HepG2 (cell line): ENCODE results near the gene CXCR4. TPM values are rescaled to one million over a fixed set of nuclear protein-coding genes. Genes with fewer than 3 reads are reported as not detected.

Experiments
- ATAC-seq: fragments of 200-7000 bp; cut with Tn5 transposase; 3 replicates; pipeline ENCODE4 v1.9.1; 2020; ENCODE audit warnings: mild to moderate bottlenecking, moderate library complexity
- BruUV-seq: library from RNA; stranded (reverse); fragments of 400-500 nt; replicated peaks from 2 replicates; lab custom pipeline; 2021; lab: Mats Ljungman, UMichigan
- CTCF ChIA-PET: fragments of 300-600 bp; formaldehyde crosslinking; extraction: SDS; loops from one replicate; lab custom pipeline; 2021; ENCODE audit warnings: low total read pairs, inconsistent platforms, low intra/inter-chr PET ratio; lab: Yijun Ruan, JAX
- POLR2A ChIA-PET: fragments of 350-600 bp; sonication (Branson Sonifier 250); formaldehyde crosslinking; loops from one replicate; lab custom pipeline; 2020; ENCODE audit warnings: antibody characterized with exemption, inconsistent platforms; lab: Yijun Ruan, JAX
- DNase-seq: peaks from one replicate; pipeline ENCODE4 v3.0.0-alpha.2; 2015; ENCODE audit warnings: low spot score
- FAIRE-seq: peaks from 3 replicates; lab custom pipeline; 2011; peaks lifted over from hg19 to GRCh38; lab: Jason Lieb, UNC
- H2AFZ ChIP-seq: one replicate; pipeline ENCODE4 v1.6.1; 2011; ENCODE audit warnings: low read length, inconsistent platforms
- H3K27ac ChIP-seq: fragments of 300-600 bp; 3 replicates; pipeline ENCODE4 v1.8.0; 2011; ENCODE audit warnings: mixed run types, mild to moderate bottlenecking, mixed read lengths, low read length, inconsistent platforms; ENCODE audit not compliant: insufficient read depth; ENCODE audit errors: extremely low read length
- H3K27me3 ChIP-seq, 2 experiments: fragments of 200-600 bp in 1 of 2; 2 replicates in 1 of 2; 3 replicates in 1 of 2; pipeline versions ENCODE4 v1.6.0 to v1.8.0; 2011; ENCODE audit warnings: low read length in 2 of 2, mild to moderate bottlenecking in 2 of 2, moderate library complexity in 2 of 2, inconsistent platforms in 1 of 2; ENCODE audit not compliant: insufficient read depth in 2 of 2, control insufficient read depth in 1 of 2
- H3K36me3 ChIP-seq, 2 experiments: fragments of 200-600 bp in 1 of 2; replicated peaks in 1 of 2; 2 replicates in 1 of 2; 3 replicates in 1 of 2; pipeline versions ENCODE4 v1.5.1 to v1.8.0; 2011; ENCODE audit warnings: low read length in 2 of 2, inconsistent platforms in 1 of 2; ENCODE audit not compliant: insufficient read depth in 2 of 2, control insufficient read depth in 1 of 2
- H3K4me1 ChIP-seq: 2 replicates; pipeline ENCODE4 v1.5.1; 2012; ENCODE audit warnings: low read length, inconsistent platforms; ENCODE audit not compliant: insufficient read depth
- H3K4me2 ChIP-seq: 2 replicates; pipeline ENCODE4 v1.6.0; 2011; ENCODE audit warnings: low read depth, low read length, inconsistent platforms
- H3K4me3 ChIP-seq, 3 experiments: fragments of 200-600 bp in 1 of 3; sonication (generic), shearing (Covaris generic) in 1 of 3; replicated peaks in 1 of 3; 2 replicates each; pipeline ENCODE4 v1.5.1; 2011 to 2016; ENCODE audit warnings: low read length in 3 of 3, inconsistent platforms in 2 of 3, low read depth in 2 of 3, mild to moderate bottlenecking in 2 of 3, control low read depth in 1 of 3, mixed read lengths in 1 of 3; ENCODE audit not compliant: insufficient read depth in 1 of 3
- H3K79me2 ChIP-seq: one replicate; pipeline ENCODE4 v1.6.1; 2011; ENCODE audit warnings: low read length, inconsistent platforms; ENCODE audit not compliant: insufficient read depth
- H3K9ac ChIP-seq: 2 replicates; pipeline ENCODE4 v1.6.0; 2011; ENCODE audit warnings: mild to moderate bottlenecking, low read depth, low read length, inconsistent platforms; ENCODE audit not compliant: insufficient read depth
- H3K9me3 ChIP-seq: 2 replicates; pipeline ENCODE4 v1.5.1; 2012; ENCODE audit warnings: mild to moderate bottlenecking, low read length
- H4K20me1 ChIP-seq: 2 replicates; pipeline ENCODE4 v1.6.0; 2011; ENCODE audit warnings: inconsistent platforms, mild to moderate bottlenecking, low read length, moderate library complexity; ENCODE audit not compliant: insufficient read depth
- ARNT ChIP-seq: fragments of 450-650 bp; IDR thresholded peaks from 2 replicates; pipeline ENCODE4 v1.6.1; 2017
- EEA1 ChIP-seq: sonication (generic); formaldehyde crosslinking; IDR thresholded peaks from 2 replicates; pipeline ENCODE4 v1.5.1; 2020; ENCODE audit warnings: mild to moderate bottlenecking, missing genetic modification reagents, borderline replicate concordance
- HCFC1 ChIP-seq: fragments of 150-350 bp; IDR thresholded peaks from 2 replicates; pipeline ENCODE4 v1.6.1; 2014; ENCODE audit warnings: low read depth, low read length
- KLF13 ChIP-seq: sonication (generic); formaldehyde crosslinking; IDR thresholded peaks from 2 replicates; pipeline ENCODE4 v1.4.0; 2020; ENCODE audit warnings: mild to moderate bottlenecking, missing genetic modification reagents
- MEIS1 ChIP-seq: sonication (generic); formaldehyde crosslinking; IDR thresholded peaks from 2 replicates; pipeline ENCODE4 v1.9.0; 2021; ENCODE audit warnings: mild to moderate bottlenecking, missing genetic modification reagents, moderate library complexity, borderline replicate concordance
- MLLT10 ChIP-seq: sonication (generic); formaldehyde crosslinking; IDR thresholded peaks from 2 replicates; pipeline ENCODE4 v1.4.0; 2020; ENCODE audit warnings: missing genetic modification reagents
- NFE2L2 ChIP-seq: fragments of 150-350 bp; IDR thresholded peaks from 2 replicates; pipeline ENCODE4 v1.6.1; 2014; ENCODE audit warnings: low read length
- PBX2 ChIP-seq: IDR thresholded peaks from 2 replicates; pipeline ENCODE4 v1.6.1; 2016; ENCODE audit warnings: control low read depth
- SALL1 ChIP-seq: sonication (generic); formaldehyde crosslinking; IDR thresholded peaks from 2 replicates; pipeline ENCODE4 v1.8.0; 2022; ENCODE audit warnings: mild to moderate bottlenecking, missing genetic modification reagents
- TAF1 ChIP-seq: sonication (generic); formaldehyde crosslinking; IDR thresholded peaks from 2 replicates; pipeline ENCODE4 v1.4.0; 2020; ENCODE audit warnings: missing genetic modification reagents
- ZBTB26 ChIP-seq: IDR thresholded peaks from 2 replicates; pipeline ENCODE4 v1.6.1; 2016; ENCODE audit warnings: missing compliant biosample characterization, missing genetic modification reagents, borderline replicate concordance
- ZNF17 ChIP-seq: sonication (generic); formaldehyde crosslinking; IDR thresholded peaks from 2 replicates; pipeline ENCODE4 v1.5.0; 2020; ENCODE audit warnings: mild to moderate bottlenecking, missing genetic modification reagents
- ZNF337 ChIP-seq: sonication (generic); formaldehyde crosslinking; IDR thresholded peaks from 2 replicates; pipeline ENCODE4 v1.5.1; 2020; ENCODE audit warnings: missing genetic modification reagents, low read depth, mild to moderate bottlenecking, borderline replicate concordance
- ZNF503 ChIP-seq: sonication (generic); formaldehyde crosslinking; IDR thresholded peaks from 2 replicates; pipeline ENCODE4 v1.4.0; 2020; ENCODE audit warnings: missing genetic modification reagents
- ZNF616 ChIP-seq: sonication (generic); formaldehyde crosslinking; IDR thresholded peaks from 2 replicates; pipeline ENCODE4 v1.5.0; 2020; ENCODE audit warnings: low read depth, mild to moderate bottlenecking, missing genetic modification reagents
- WGBS: methylation state at CpG from one replicate; pipeline ENCODE4 v1.1.6; 2017; ENCODE audit warnings: low lambda C conversion rate; 5-methylcytosine and 5-hydroxymethylcytosine counted together
- in situ Hi-C: cut with HindIII; loops from 2 replicates; pipeline ENCODE4 v1.10.0; 2017; ENCODE audit warnings: low pct_unique_long_range_greater_than_20kb; ENCODE audit not compliant: extremely low pct_ligation_motif_present
- intact Hi-C: fragments of 100-400 bp; cut with micrococcal nuclease; formaldehyde crosslinking; loops from one replicate; pipeline ENCODE4 v1.10.0; 2022; ENCODE audit not compliant: unreplicated experiment
- polyA plus RNA-seq, 8 experiments: library from polyadenylated mRNA; depleted of rRNA in 3 of 8; stranded (reverse) in 7 of 8; unstranded in 1 of 8; fragments of >200 nt; fragmentation: Illumina TruSeq in 4 of 8; extraction: Trizol in 4 of 8; gene quantifications; 2 replicates each; pipeline versions ENCODE4 v1.2.1 to v1.2.3, GENCODE V29; 2011 to 2016; ENCODE audit warnings: low read depth in 4 of 8, missing spikeins in 1 of 8, mixed read lengths in 1 of 8; ENCODE audit not compliant: insufficient read depth in 1 of 8
- total RNA-seq, 5 experiments: library from RNA; depleted of rRNA; stranded (reverse); fragments of >200 nt; fragmentation: Illumina TruSeq; extraction: Trizol; gene quantifications; 2 replicates each; pipeline ENCODE4 v1.2.3, GENCODE V29; 2016; ENCODE audit warnings: low read depth in 1 of 5

CXCR4 gene
- total and polyA plus RNA-seq, 2 of the 13 experiments (the other 11 are each of a cell fraction or from before 2014, with no cell fraction given), result 0.34 to 0.55 TPM

GRCh38 chr2:136128905-136129304 lies 11.0 kb upstream of the CXCR4 start:
- H3K4me3 ChIP-seq, result no peak overlapping the region
- POLR2A ChIA-PET, result no interaction called here
- BruUV-seq, result no TSS peak
- intact Hi-C loops (no loop called here), in situ Hi-C loops (no loop called here)
- CTCF ChIA-PET, result no interaction called here
- H3K36me3 ChIP-seq, result no peaks in the 10 kb centered on the region
- no peaks in the 10 kb centered on the region for H4K20me1 ChIP-seq
- TF ChIP-seq SALL1 (no peak), ZNF503 (CRISPR knock-in tag) (no peak), ZNF616 (CRISPR knock-in tag) (no peak), ZNF17 (no peak), MLLT10 (CRISPR knock-in tag) (no peak), PBX2 (CRISPR knock-in tag) (no peak), ZNF337 (CRISPR knock-in tag) (no peak), MEIS1 (CRISPR knock-in tag) (no peak), TAF1 (no peak), ZBTB26 (no peak), NFE2L2 (no peak), ARNT (no peak), EEA1 (no peak), KLF13 (CRISPR knock-in tag) (no peak), HCFC1 (no peak)
- H3K27me3 ChIP-seq, result peaks cover 0 to 23% of the 10 kb centered on the region in 2 experiments; a peak in 4 of 5 replicates
- no peak overlapping the region for H3K9ac ChIP-seq
- FAIRE-seq, result no peak
- H2AFZ ChIP-seq, result no peak overlapping the region
- H3K9me3 ChIP-seq, result no peaks in the 10 kb centered on the region
- peak; percentile 65 for ATAC-seq
- no peaks in the 10 kb centered on the region; the same call in 1 of the 2 replicates for H3K4me1 ChIP-seq
- DNase-seq, result peak; percentile 26
- 0% methylated on average over 1 of the region's 1 CpG for WGBS
- no peaks in the 10 kb centered on the region for H3K79me2 ChIP-seq
- no peak overlapping the region for H3K4me2 ChIP-seq
- no peak overlapping the region for H3K27ac ChIP-seq
